Peyer's patch (tissue), 4 donors: Measurements from ENCODE around the gene ARL15.

Experiments
- CTCF ChIP-seq, 6 experiments: fragments of 450-650 bp in 4 of 6; fragments of 200-600 bp in 2 of 6; sonication (generic) in 1 of 6; IDR thresholded peaks; one replicate each; pipeline ENCODE4 v1.5.1; 2017 to 2019; ENCODE audit warnings: antibody characterized with exemption in 6 of 6, mild to moderate bottlenecking in 3 of 6, moderate library complexity in 1 of 6
- POLR2A ChIP-seq, 2 donors: fragments of 450-650 bp; IDR thresholded peaks; one replicate each; pipeline ENCODE4 v1.5.1; 2017; ENCODE audit warnings: antibody characterized with exemption in 2 of 2, mild to moderate bottlenecking in 2 of 2, moderate library complexity in 2 of 2

DNA sequence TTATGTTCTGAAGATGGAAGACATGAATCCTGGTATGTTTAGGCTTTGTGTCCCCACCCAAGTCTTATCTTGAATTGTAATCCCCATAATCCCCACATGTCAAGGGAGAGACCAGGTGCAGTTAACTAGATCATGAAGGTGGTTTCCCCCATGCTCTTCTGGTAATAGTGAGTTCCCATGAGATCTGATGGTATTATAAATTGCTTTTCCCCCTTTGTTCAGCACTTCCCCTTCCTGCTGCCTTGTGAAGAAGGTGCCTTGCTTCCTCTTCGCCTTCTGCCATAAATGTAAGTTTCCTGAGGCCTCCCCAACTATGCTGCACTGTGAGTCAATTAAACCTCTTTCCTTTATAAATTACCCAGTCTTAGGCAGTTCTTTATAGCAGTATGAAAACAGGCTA lies 229.0 kb downstream of the ARL15 start:
- TF ChIP-seq CTCF (IDR thresholded peaks at IDR 0.05) (no peak), POLR2A (IDR thresholded peaks at IDR 0.05) (no peak)
